WTC11 (cell line): ENCODE data around the gene AATK. TPM values are rescaled to one million over a fixed set of nuclear protein-coding genes. Genes with fewer than 3 reads are reported as not detected.

Experiments used
- ATAC-seq: fragments of 200-7000 bp; cut with Tn5 transposase; 2 replicates; pipeline ENCODE4 v1.10.0; 2021; ENCODE audit warnings: mild to moderate bottlenecking, moderate library complexity
- CTCF ChIA-PET: fragments of 300-600 bp; sonication (Branson Sonifier 250); formaldehyde crosslinking; loops from one replicate; lab custom pipeline; 2021; ENCODE audit warnings: antibody characterized with exemption; lab: Charles Lee
- POLR2A ChIA-PET: fragments of 350-600 bp; sonication (Branson Sonifier 250); formaldehyde crosslinking; loops from one replicate; lab custom pipeline; 2021; ENCODE audit warnings: antibody characterized with exemption; lab: Charles Lee
- DNase-seq: peaks from one replicate; pipeline ENCODE4 v3.0.0; 2021; ENCODE audit warnings: low spot score
- H3K27ac Mint-ChIP-seq: 2 replicates; pipeline ENCODE4 v1.8.0; 2021; ENCODE audit warnings: mixed read lengths
- H3K27me3 Mint-ChIP-seq: 2 replicates; pipeline ENCODE4 v1.8.0; 2021; ENCODE audit warnings: low read depth, mild to moderate bottlenecking, moderate library complexity, mixed read lengths
- H3K36me3 Mint-ChIP-seq: 2 replicates; pipeline ENCODE4 v1.8.0; 2021; ENCODE audit warnings: mixed read lengths
- H3K4me1 Mint-ChIP-seq: 2 replicates; pipeline ENCODE4 v1.8.0; 2022; ENCODE audit warnings: mixed read lengths
- H3K4me3 Mint-ChIP-seq: 2 replicates; pipeline ENCODE4 v1.8.0; 2021; ENCODE audit warnings: mild to moderate bottlenecking, moderate library complexity, mixed read lengths
- H3K9me3 Mint-ChIP-seq: 2 replicates; pipeline ENCODE4 v1.8.0; 2021; ENCODE audit warnings: mixed read lengths
- AFF4 ChIP-seq: sonication (generic); formaldehyde crosslinking; IDR thresholded peaks from 2 replicates; pipeline ENCODE4 v1.8.1; 2023; ENCODE audit warnings: mild to moderate bottlenecking, missing genetic modification reagents, borderline replicate concordance
- CBFB ChIP-seq: sonication (generic); formaldehyde crosslinking; IDR thresholded peaks from 2 replicates; pipeline ENCODE4 v1.8.1; 2022; ENCODE audit warnings: mild to moderate bottlenecking, low read depth, missing genetic modification reagents
- E2F5 ChIP-seq: sonication (generic); formaldehyde crosslinking; IDR thresholded peaks from 2 replicates; pipeline ENCODE4 v1.8.1; 2022; ENCODE audit warnings: mild to moderate bottlenecking, moderate library complexity, missing genetic modification reagents
- IRF1 ChIP-seq: sonication (generic); formaldehyde crosslinking; IDR thresholded peaks from 2 replicates; pipeline ENCODE4 v1.8.0; 2023; ENCODE audit warnings: missing genetic modification reagents
- JAZF1 ChIP-seq: fragments of 250-450 bp; sonication (Bioruptor Pico); IDR thresholded peaks from 2 replicates; pipeline ENCODE4 v1.9.0; 2021; ENCODE audit warnings: moderate library complexity, mild to moderate bottlenecking, inconsistent platforms
- JUN ChIP-seq: sonication (generic); formaldehyde crosslinking; IDR thresholded peaks from 2 replicates; pipeline ENCODE4 v1.8.0; 2023; ENCODE audit warnings: mild to moderate bottlenecking, missing genetic modification reagents
- NR2C2 ChIP-seq: sonication (generic); formaldehyde crosslinking; IDR thresholded peaks from 2 replicates; pipeline ENCODE4 v1.8.0; 2022; ENCODE audit warnings: mild to moderate bottlenecking, missing genetic modification reagents
- RORB ChIP-seq: fragments of 250-450 bp; sonication (Bioruptor Pico); IDR thresholded peaks from 2 replicates; pipeline ENCODE4 v1.9.0; 2021; ENCODE audit warnings: mild to moderate bottlenecking
- ZNF232 ChIP-seq: sonication (generic); formaldehyde crosslinking; IDR thresholded peaks from 2 replicates; pipeline ENCODE4 v1.8.0; 2022; ENCODE audit warnings: mild to moderate bottlenecking, missing genetic modification reagents
- ZNF317 ChIP-seq: sonication (generic); formaldehyde crosslinking; IDR thresholded peaks from 2 replicates; pipeline ENCODE4 v1.8.1; 2023; ENCODE audit warnings: low read depth, mild to moderate bottlenecking, moderate library complexity, missing genetic modification reagents, borderline replicate concordance
- ZNF425 ChIP-seq: fragments of 250-450 bp; sonication (Bioruptor Pico); conservative IDR thresholded peaks from 2 replicates; pipeline ENCODE4 v1.9.0; 2021; ENCODE audit warnings: mild to moderate bottlenecking
- ZNF512 ChIP-seq: sonication (generic); formaldehyde crosslinking; IDR thresholded peaks from 2 replicates; pipeline ENCODE4 v1.8.1; 2022; ENCODE audit warnings: missing genetic modification reagents, borderline replicate concordance
- total RNA-seq: library from RNA; stranded (reverse); gene quantifications from 3 replicates; pipeline ENCODE4 v1.2.3, GENCODE V29; 2021

Gene AATK
- total RNA-seq, 1 experiment from 2014 or later = 2.9 TPM

GRCh38 chr17:81150377-81151077, 15.5 kb downstream of the AATK start:
- Mint-ChIP-seq H3K27me3 (no peaks in the 10 kb centered on the region), H3K27ac (no peak overlapping the region), H3K4me3 (no peak overlapping the region), H3K4me1 (no peaks in the 10 kb centered on the region), H3K9me3 (no peaks in the 10 kb centered on the region), H3K36me3 (no peaks in the 10 kb centered on the region)
- CTCF ChIA-PET = interaction anchor here (1.0 kb wide), 1 partner anchor 50 kb away, joined by 3 read pairs; no protein-coding TSS in a partner anchor
- ATAC-seq = no peak
- POLR2A ChIA-PET = no interaction called here
- no peak for DNase-seq
- no peak for TF ChIP-seq RORB (CRISPR knock-in tag)
- TF ChIP-seq CBFB (CRISPR knock-in tag) = no peak

- DNase-seq (no peak), ATAC-seq (no peak)
- H3K9me3 Mint-ChIP-seq = no peaks in the 10 kb centered on the region
- ChIA-PET POLR2A (no interaction called here), CTCF (interaction anchor here (1.1 kb wide), 2 partner anchors 28 to 59 kb away, joined by 3 read pairs; no protein-coding TSS in a partner anchor)
- no peak overlapping the region for H3K27ac Mint-ChIP-seq
- no peak overlapping the region for H3K4me3 Mint-ChIP-seq
- H3K4me1 Mint-ChIP-seq = no peaks in the 10 kb centered on the region
- TF ChIP-seq ZNF317 (CRISPR knock-in tag) (no peak), ZNF512 (CRISPR knock-in tag) (no peak), E2F5 (CRISPR knock-in tag) (no peak), JAZF1 (CRISPR knock-in tag) (no peak), IRF1 (no peak), AFF4 (no peak)
- TF ChIP-seq, all 79 proteins: peak for 0
- H3K27me3 Mint-ChIP-seq = no peaks in the 10 kb centered on the region
- H3K36me3 Mint-ChIP-seq = no peaks in the 10 kb centered on the region
Observed at GRCh38 chr17:81148986-81149533, 17.0 kb downstream of the AATK start.

GRCh38 chr17:81148571-81148970, 17.4 kb downstream of the AATK start:
- POLR2A ChIA-PET = no interaction called here
- DNase-seq = no peak
- CTCF ChIA-PET = interaction anchor here (1.1 kb wide), 2 partner anchors 41 to 58 kb away, joined by 3 read pairs; no protein-coding TSS in a partner anchor
- H3K27me3 Mint-ChIP-seq = no peaks in the 10 kb centered on the region
- ATAC-seq = no peak
- H3K9me3 Mint-ChIP-seq = no peaks in the 10 kb centered on the region
- TF ChIP-seq AFF4 (no peak), ZNF232 (CRISPR knock-in tag) (no peak), ZNF317 (CRISPR knock-in tag) (no peak), JUN (CRISPR knock-in tag) (no peak), NR2C2 (CRISPR knock-in tag) (no peak), ZNF425 (CRISPR knock-in tag) (no peak)
- no peak overlapping the region for H3K4me3 Mint-ChIP-seq
- H3K27ac Mint-ChIP-seq = no peak overlapping the region
- H3K36me3 Mint-ChIP-seq = no peaks in the 10 kb centered on the region
- no peaks in the 10 kb centered on the region for H3K4me1 Mint-ChIP-seq
